Prostate gland (tissue), 2 donors: ENCODE data around the gene MALRD1. TPM values are rescaled to one million over a fixed set of nuclear protein-coding genes. Genes with fewer than 3 reads are reported as not detected.

Source experiments
- DNase-seq: peaks from one replicate; pipeline ENCODE4 v3.0.0-alpha.2; 2019; ENCODE audit warnings: low spot score
- H3K27ac ChIP-seq, 2 donors: fragments of 200-600 bp; sonication (generic); 2 replicates each; pipeline ENCODE4 v1.5.1; 2017 to 2019
- H3K27me3 ChIP-seq: fragments of 200-600 bp; sonication (generic); replicated peaks from 2 replicates; pipeline ENCODE4 v1.5.1; 2019; ENCODE audit not compliant: insufficient read depth
- H3K36me3 ChIP-seq, 2 donors: fragments of 200-600 bp; sonication (generic); 1 replicate in 1 of 2; 2 replicates in 1 of 2; pipeline versions ENCODE4 v1.5.1 to v1.8.1; 2017 to 2019
- H3K4me1 ChIP-seq: fragments of 200-600 bp; sonication (generic); replicated peaks from 2 replicates; pipeline ENCODE4 v1.5.1; 2019
- H3K4me3 ChIP-seq, 2 donors: fragments of 200-600 bp; sonication (generic); 2 replicates each; pipeline ENCODE4 v1.5.1; 2017 to 2019
- H3K9me3 ChIP-seq: fragments of 200-600 bp; sonication (generic); 2 replicates; pipeline ENCODE4 v1.5.1; 2017
- POLR2A ChIP-seq: fragments of 450-650 bp; IDR thresholded peaks from one replicate; pipeline ENCODE4 v1.6.1; 2016; ENCODE audit warnings: antibody characterized with exemption, mild to moderate bottlenecking
- POLR2AphosphoS5 ChIP-seq: sonication (generic); formaldehyde crosslinking; IDR thresholded peaks from one replicate; pipeline ENCODE4 v1.6.1; 2017; ENCODE audit warnings: antibody characterized with exemption
- WGBS: methylation state at CpG from one replicate; pipeline ENCODE4 v1.1.5; 2018; 5-methylcytosine and 5-hydroxymethylcytosine counted together
- intact Hi-C: fragments of 100-400 bp; cut with DNase I; formaldehyde crosslinking; loops from one replicate; pipeline ENCODE4 v1.14.2; 2022
- total RNA-seq, 2 donors: library from RNA; depleted of rRNA; stranded (reverse); fragments of >200 nt; gene quantifications; one replicate each; pipeline ENCODE4 v1.1.0, GENCODE V29; 2016
- TF ChIP-seq, protein P1 (sequence below), 4 experiments: fragments of 200-600 bp in 2 of 4; fragments of 450-650 bp in 2 of 4; sonication (generic) in 2 of 4; IDR thresholded peaks; 1 replicate in 3 of 4; 2 replicates in 1 of 4; pipeline ENCODE4 v1.5.1; 2016 to 2019; ENCODE audit warnings: antibody characterized with exemption in 4 of 4, mild to moderate bottlenecking in 2 of 4, moderate library complexity in 2 of 4

MALRD1 gene
- total RNA-seq, 2 donors from 2014 or later: 2.1 TPM; not detected in 1

DNA sequence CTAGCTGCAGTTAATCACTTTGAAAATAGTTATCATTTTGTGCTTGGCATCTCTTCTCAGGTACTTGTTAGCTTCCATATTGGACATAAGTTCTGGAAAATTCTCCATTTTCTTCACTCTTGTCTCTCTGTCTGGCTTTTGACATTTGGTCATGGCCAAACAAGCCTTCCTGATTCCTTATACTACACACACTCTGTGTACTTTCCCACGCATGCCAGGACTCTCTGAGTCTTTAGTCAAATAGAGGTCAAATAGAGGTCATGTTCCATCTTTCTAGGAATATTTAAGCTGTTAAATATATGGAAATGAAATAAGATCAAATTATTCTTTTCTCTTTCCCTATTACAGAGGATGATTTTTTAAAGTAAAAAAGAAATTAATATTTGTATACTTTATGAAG is 532.1 kb downstream of the MALRD1 start:
- TF ChIP-seq POLR2A: no peak
- TF ChIP-seq POLR2AphosphoS5: no peak
- TF ChIP-seq, protein P1, sequence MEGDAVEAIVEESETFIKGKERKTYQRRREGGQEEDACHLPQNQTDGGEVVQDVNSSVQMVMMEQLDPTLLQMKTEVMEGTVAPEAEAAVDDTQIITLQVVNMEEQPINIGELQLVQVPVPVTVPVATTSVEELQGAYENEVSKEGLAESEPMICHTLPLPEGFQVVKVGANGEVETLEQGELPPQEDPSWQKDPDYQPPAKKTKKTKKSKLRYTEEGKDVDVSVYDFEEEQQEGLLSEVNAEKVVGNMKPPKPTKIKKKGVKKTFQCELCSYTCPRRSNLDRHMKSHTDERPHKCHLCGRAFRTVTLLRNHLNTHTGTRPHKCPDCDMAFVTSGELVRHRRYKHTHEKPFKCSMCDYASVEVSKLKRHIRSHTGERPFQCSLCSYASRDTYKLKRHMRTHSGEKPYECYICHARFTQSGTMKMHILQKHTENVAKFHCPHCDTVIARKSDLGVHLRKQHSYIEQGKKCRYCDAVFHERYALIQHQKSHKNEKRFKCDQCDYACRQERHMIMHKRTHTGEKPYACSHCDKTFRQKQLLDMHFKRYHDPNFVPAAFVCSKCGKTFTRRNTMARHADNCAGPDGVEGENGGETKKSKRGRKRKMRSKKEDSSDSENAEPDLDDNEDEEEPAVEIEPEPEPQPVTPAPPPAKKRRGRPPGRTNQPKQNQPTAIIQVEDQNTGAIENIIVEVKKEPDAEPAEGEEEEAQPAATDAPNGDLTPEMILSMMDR (IDR thresholded peaks at IDR 0.05): no peak
- no peaks in the 10 kb centered on the region for H3K9me3 ChIP-seq
- intact Hi-C loops: no loop called here
- H3K36me3 ChIP-seq: no peaks in the 10 kb centered on the region
- no peak for DNase-seq
- no peaks in the 10 kb centered on the region for H3K27me3 ChIP-seq
- no peak overlapping the region for H3K27ac ChIP-seq
- no peaks in the 10 kb centered on the region for H3K4me1 ChIP-seq
- H3K4me3 ChIP-seq: no peak overlapping the region
- WGBS: 70% methylated on average over 1 of the region's 1 CpG

DNA sequence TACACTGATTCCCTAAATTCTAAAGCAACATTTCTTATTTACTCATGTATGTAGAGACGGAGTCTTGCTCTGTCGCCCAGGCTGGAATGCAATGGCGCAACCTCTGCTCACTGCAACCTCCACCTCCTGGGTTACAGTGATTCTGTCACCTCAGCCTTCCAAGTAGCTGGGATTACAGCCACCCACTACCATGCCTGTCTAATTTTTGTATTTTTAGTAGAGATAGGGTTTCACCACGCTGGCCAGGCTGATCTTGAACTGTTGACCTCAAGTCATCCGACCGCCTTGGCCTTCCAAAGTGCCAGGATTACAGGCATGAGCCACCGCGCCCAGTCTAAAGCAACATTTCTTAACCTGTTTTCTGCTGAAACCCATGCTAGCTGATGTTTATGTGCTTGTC is 540.0 kb downstream of the MALRD1 start:
- WGBS: 79% methylated on average over 8 of the region's 8 CpGs
- Histone ChIP-seq H3K4me3 (no peak overlapping the region), H3K9me3 (no peaks in the 10 kb centered on the region), H3K4me1 (no peaks in the 10 kb centered on the region), H3K36me3 (no peaks in the 10 kb centered on the region), H3K27ac (no peak overlapping the region), H3K27me3 (no peaks in the 10 kb centered on the region)
- TF ChIP-seq, protein P1 (IDR thresholded peaks at IDR 0.05): no peak
- TF ChIP-seq POLR2AphosphoS5 (no peak), POLR2A (no peak)
- no peak for DNase-seq
- intact Hi-C loops: no loop called here

DNA sequence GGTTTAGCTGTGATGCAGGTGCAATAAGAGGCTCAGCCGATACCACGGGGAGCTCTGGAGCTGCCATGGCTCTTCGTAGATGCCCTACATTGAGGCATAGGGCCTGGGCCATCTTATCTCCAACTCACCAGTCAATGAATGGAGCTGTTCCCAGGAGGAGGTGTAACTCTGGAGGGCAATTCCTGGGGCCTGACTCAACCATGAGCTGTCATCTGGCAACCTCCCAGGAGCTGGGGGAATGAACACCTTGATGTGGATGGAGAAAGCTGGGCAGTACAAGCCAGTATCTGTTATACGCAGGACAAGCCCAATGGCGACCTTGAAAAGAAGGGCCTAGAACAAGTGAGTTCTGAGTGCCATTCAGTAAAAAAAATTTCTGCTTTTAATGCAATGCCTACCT is 543.7 kb downstream of the MALRD1 start:
- 92% methylated on average over 5 of the region's 5 CpGs for WGBS
- Histone ChIP-seq H3K27me3 (no peaks in the 10 kb centered on the region), H3K27ac (no peak overlapping the region), H3K4me3 (no peak overlapping the region), H3K4me1 (no peaks in the 10 kb centered on the region), H3K9me3 (no peaks in the 10 kb centered on the region), H3K36me3 (no peaks in the 10 kb centered on the region)
- intact Hi-C loops: no loop called here
- DNase-seq: no peak
- TF ChIP-seq POLR2A (no peak), POLR2AphosphoS5 (no peak)
- TF ChIP-seq, protein P1 (IDR thresholded peaks at IDR 0.05): no peak

DNA sequence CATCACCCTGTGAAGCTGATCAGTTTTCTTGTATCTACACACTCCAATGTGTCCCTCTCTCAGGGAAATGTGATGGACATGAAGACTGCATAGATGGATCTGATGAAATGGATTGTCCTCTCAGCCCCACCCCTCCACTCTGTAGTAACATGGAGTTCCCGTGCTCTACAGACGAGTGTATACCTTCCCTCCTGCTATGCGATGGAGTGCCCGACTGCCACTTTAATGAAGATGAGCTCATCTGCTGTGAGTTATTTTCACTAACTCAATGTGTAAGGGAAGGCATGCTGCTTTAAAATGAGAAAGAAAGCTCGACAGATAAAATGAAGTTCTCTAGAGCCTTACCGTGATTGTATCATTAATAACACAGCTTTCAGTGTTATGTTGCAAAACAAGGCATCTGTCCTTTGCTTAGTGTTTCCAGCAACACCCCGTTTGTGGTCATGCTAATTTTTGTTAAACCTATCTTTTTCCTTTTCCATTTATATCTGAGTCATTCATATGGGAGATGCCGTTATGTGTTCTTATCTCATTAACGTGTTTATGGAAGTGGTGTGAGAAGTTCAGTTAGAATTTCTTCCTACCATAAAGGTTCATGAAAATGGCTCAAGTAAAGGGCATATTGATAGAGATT is 546.7 kb downstream of the MALRD1 start:
- WGBS: 90% methylated on average over 9 of the region's 9 CpGs
- TF ChIP-seq POLR2A: no peak
- TF ChIP-seq, protein P1 (IDR thresholded peaks at IDR 0.05): no peak
- TF ChIP-seq POLR2AphosphoS5: no peak
- H3K4me1 ChIP-seq: no peaks in the 10 kb centered on the region
- no peak for DNase-seq
- no peak overlapping the region for H3K27ac ChIP-seq
- H3K36me3 ChIP-seq: no peaks in the 10 kb centered on the region
- no peaks in the 10 kb centered on the region for H3K9me3 ChIP-seq
- no peak overlapping the region for H3K4me3 ChIP-seq
- H3K27me3 ChIP-seq: no peaks in the 10 kb centered on the region
- intact Hi-C loops: no loop called here

DNA sequence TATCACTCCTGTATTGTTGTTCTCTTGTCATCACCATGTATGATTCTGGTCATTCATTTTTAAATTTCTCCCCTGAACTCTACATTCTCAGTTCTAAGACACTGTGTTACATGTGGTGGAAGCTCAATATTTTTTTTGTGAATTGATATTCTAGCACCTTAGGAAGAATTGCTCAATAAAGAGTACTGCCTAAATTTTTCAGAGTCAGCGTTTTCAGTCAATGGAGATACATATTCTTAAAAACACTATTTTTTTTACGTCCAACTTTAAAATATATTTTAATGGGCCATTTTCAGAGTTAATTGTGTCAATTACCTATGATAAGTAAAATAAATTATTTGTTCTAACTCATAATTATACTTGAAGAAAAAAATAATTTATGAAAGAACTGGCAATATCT is 557.2 kb downstream of the MALRD1 start:
- WGBS: 96% methylated on average over 2 of the region's 2 CpGs
- Histone ChIP-seq H3K36me3 (no peaks in the 10 kb centered on the region), H3K4me1 (no peaks in the 10 kb centered on the region), H3K27ac (no peak overlapping the region), H3K9me3 (no peaks in the 10 kb centered on the region), H3K27me3 (no peaks in the 10 kb centered on the region), H3K4me3 (no peak overlapping the region)
- TF ChIP-seq, protein P1 (IDR thresholded peaks at IDR 0.05): no peak
- TF ChIP-seq POLR2AphosphoS5 (no peak), POLR2A (no peak)
- intact Hi-C loops: no loop called here
- no peak for DNase-seq
